ENCODE data around the gene SLC12A7. TPM values are rescaled to one million over a fixed set of nuclear protein-coding genes. Genes with fewer than 3 reads are reported as not detected.
A peak's percentile ranks its signal among the peaks of the same experiment; 100 is the strongest.

SLC12A7 gene
- total and polyA plus RNA-seq, 7 experiments from 2014 or later = 6.4 to 101 (median 61.9) TPM

DNA sequence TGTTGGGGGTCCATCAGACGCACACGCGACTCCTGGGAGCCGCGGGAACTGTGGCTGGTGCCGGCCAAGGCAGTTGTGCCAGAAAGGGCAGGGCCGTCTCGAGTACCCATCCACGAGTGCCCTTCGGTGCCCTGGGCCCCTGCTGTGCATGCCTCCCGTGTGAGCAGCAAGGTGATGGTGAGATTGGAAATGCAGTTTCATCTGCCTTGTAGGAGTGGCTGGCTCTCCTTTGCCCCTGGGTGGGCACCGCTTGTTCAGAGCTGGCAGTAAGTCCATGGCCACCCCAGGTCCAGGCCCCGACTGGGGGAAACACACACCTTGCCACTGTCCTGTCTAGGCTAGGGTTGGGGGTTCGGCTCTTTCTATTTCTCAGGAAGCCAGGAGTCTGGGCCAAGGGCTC, 97.5 kb downstream of the SLC12A7 start:
- no peak for ATAC-seq
- no peak for DNase-seq
- Mint-ChIP-seq H3K4me3 (peak overlapping the region in 1 of 10 donors; percentile 25), H3K4me1 (peaks cover 4 to 14% (median 7%) of the 10 kb centered on the region in 7 donors), H3K9me3 (no peaks in the 10 kb centered on the region), H3K27ac (no peak overlapping the region), H3K27me3 (peaks cover 20 to 25% (median 22%) of the 10 kb centered on the region in 5 donors), H3K36me3 (no peaks in the 10 kb centered on the region)
- Histone ChIP-seq H3K4me3 (ENCODE audit: low read length) (no peak overlapping the region), H3K27ac (ENCODE audit: low read depth, low read length) (no peak overlapping the region), H3K9me3 (ENCODE audit: control insufficient read depth in 2 of 3, low read length in 3 of 3) (no peaks in the 10 kb centered on the region), H3K27me3 (ENCODE audit: control insufficient read depth in 2 of 2, insufficient read depth in 2 of 2, low read length in 2 of 2) (peaks cover 0 to 7% of the 10 kb centered on the region in 2 donors), H3K36me3 (ENCODE audit: control insufficient read depth in 2 of 3, insufficient read depth in 3 of 3, low read length in 3 of 3) (no peaks in the 10 kb centered on the region), H3K4me1 (ENCODE audit: control insufficient read depth in 2 of 2, insufficient read depth in 2 of 2, low read length in 2 of 2) (peaks cover 0 to 6% of the 10 kb centered on the region in 2 donors)
- POLR2A ChIA-PET = no interaction called here
- intact Hi-C loops (cut with micrococcal nuclease) = no loop called here
- CTCF ChIA-PET = interaction anchor here (1.0 kb wide), 1 partner anchor 91 kb away, joined by 3 read pairs; no protein-coding TSS in a partner anchor

DNA sequence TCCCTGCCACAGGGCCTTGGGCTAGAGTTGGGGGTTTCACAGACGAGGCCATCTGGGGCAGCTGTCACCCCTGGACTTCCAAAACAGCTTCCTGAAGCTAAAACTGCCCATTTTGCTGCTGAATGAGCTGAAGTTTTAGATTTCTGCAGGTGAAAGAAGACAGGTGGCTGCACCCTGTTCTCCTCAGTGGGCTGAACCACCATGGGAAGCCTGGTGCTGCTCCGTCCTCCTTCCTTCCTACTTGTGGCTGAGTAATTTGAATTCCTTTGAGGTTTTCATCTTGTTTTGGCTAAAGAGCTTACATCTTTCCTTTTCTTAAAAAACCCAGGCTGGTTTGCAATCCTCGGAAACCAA, 97.9 kb downstream of the SLC12A7 start:
- intact Hi-C loops (cut with micrococcal nuclease) = no loop called here
- no peak overlapping the region for H3K4me3 ChIP-seq (ENCODE audit: low read length)
- Mint-ChIP-seq H3K4me3 (no peak overlapping the region), H3K36me3 (no peaks in the 10 kb centered on the region), H3K4me1 (peaks cover 4 to 14% (median 7%) of the 10 kb centered on the region in 7 donors), H3K9me3 (no peaks in the 10 kb centered on the region), H3K27me3 (peaks cover 20 to 25% (median 22%) of the 10 kb centered on the region in 5 donors), H3K27ac (no peak overlapping the region)
- H3K27ac ChIP-seq (ENCODE audit: low read depth, low read length) = no peak overlapping the region
- no peaks in the 10 kb centered on the region for H3K9me3 ChIP-seq (ENCODE audit: control insufficient read depth in 2 of 3, low read length in 3 of 3)
- ChIA-PET POLR2A (no interaction called here), CTCF (interaction anchor here (1.0 kb wide), 1 partner anchor 90 kb away, joined by 3 read pairs; no protein-coding TSS in a partner anchor)
- peaks cover 0 to 6% of the 10 kb centered on the region in 2 donors for H3K4me1 ChIP-seq (ENCODE audit: control insufficient read depth in 2 of 2, insufficient read depth in 2 of 2, low read length in 2 of 2)
- ATAC-seq (no peak), DNase-seq (no peak)
- H3K36me3 ChIP-seq (ENCODE audit: control insufficient read depth in 2 of 3, insufficient read depth in 3 of 3, low read length in 3 of 3) = no peaks in the 10 kb centered on the region
- H3K27me3 ChIP-seq (ENCODE audit: control insufficient read depth in 2 of 2, insufficient read depth in 2 of 2, low read length in 2 of 2) = peaks cover 0 to 7% of the 10 kb centered on the region in 2 donors

DNA sequence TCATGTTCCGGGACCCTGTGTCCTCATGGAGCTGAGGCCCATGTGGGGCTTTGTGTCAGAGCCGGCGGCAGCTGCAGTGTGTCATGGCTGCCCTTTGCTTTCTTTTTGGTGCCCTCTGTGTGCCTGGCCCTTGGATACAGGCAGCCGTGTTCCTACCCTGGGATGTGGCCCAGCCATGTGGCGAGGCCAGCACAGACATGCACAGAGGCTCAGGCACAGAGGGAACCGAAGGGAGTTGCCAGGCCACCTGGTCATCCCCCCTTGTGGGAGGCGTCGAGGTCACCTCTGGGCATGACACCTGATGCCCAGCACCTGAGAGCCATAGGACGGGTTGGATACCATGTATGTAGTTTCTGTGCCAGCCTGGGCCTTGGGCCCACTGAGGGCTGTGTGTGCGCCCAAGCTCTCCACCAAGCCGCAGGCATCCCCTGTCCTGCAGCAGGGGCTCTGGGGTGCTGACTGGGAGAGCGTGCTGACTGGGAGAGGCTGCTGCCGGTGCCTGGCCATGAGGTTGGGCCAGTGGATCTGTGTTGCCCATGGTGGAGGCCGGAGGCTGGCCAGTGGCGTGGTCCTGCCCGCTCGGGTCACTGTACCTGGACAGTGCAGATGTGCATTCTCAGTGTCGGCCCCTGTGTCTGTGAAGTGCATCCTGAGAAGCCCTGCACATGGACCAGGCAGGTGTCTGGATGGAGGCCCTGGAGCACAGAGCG, 98.5 kb downstream of the SLC12A7 start:
- no peak for ATAC-seq
- Histone ChIP-seq H3K4me1 (ENCODE audit: control insufficient read depth in 2 of 2, insufficient read depth in 2 of 2, low read length in 2 of 2) (peaks cover 0 to 7% of the 10 kb centered on the region in 2 donors), H3K36me3 (ENCODE audit: control insufficient read depth in 2 of 3, insufficient read depth in 3 of 3, low read length in 3 of 3) (no peaks in the 10 kb centered on the region), H3K9me3 (ENCODE audit: control insufficient read depth in 2 of 3, low read length in 3 of 3) (no peaks in the 10 kb centered on the region), H3K4me3 (ENCODE audit: low read length) (no peak overlapping the region), H3K27ac (ENCODE audit: low read depth, low read length) (no peak overlapping the region), H3K27me3 (ENCODE audit: control insufficient read depth in 2 of 2, insufficient read depth in 2 of 2, low read length in 2 of 2) (peaks cover 0 to 7% of the 10 kb centered on the region in 2 donors)
- H3K27ac Mint-ChIP-seq = no peak overlapping the region
- H3K36me3 Mint-ChIP-seq = no peaks in the 10 kb centered on the region
- H3K4me1 Mint-ChIP-seq = peaks cover 4 to 14% (median 7%) of the 10 kb centered on the region in 7 donors
- no peak overlapping the region for H3K4me3 Mint-ChIP-seq
- ChIA-PET POLR2A (no interaction called here), CTCF (interaction anchor here (1.0 kb wide), 1 partner anchor 90 kb away, joined by 3 read pairs; no protein-coding TSS in a partner anchor)
- H3K27me3 Mint-ChIP-seq = peaks cover 20 to 25% (median 22%) of the 10 kb centered on the region in 5 donors
- intact Hi-C loops (cut with micrococcal nuclease) = no loop called here
- no peaks in the 10 kb centered on the region for H3K9me3 Mint-ChIP-seq
- no peak for DNase-seq

DNA sequence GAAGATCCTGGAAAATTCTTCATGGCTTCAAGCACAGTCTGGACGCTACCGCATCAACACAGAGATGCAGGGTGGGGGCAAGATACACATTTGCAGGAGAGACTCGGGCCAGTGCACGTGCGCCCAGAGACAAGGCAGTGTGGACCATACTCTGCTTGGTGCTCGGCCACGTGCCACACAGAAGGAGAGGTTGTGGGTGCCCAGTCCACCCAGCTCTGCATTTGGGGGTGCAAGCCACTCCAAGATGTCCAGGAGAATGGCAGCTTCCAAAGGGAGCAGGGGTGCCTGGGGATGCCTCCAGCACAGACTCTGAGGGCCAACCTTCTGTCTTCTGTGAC, 99.0 kb downstream of the SLC12A7 start:
- Mint-ChIP-seq H3K4me3 (no peak overlapping the region), H3K36me3 (no peaks in the 10 kb centered on the region), H3K4me1 (peaks cover 4 to 16% (median 10%) of the 10 kb centered on the region in 7 donors), H3K27ac (no peak overlapping the region), H3K9me3 (no peaks in the 10 kb centered on the region), H3K27me3 (peaks cover 23 to 27% (median 24%) of the 10 kb centered on the region in 5 donors)
- DNase-seq = no peak
- no peak overlapping the region for H3K27ac ChIP-seq (ENCODE audit: low read depth, low read length)
- ChIA-PET POLR2A (no interaction called here), CTCF (no interaction called here)
- no peaks in the 10 kb centered on the region for H3K36me3 ChIP-seq (ENCODE audit: control insufficient read depth in 2 of 3, insufficient read depth in 3 of 3, low read length in 3 of 3)
- no peak for ATAC-seq
- intact Hi-C loops (cut with micrococcal nuclease) = no loop called here
- no peaks in the 10 kb centered on the region for H3K9me3 ChIP-seq (ENCODE audit: control insufficient read depth in 2 of 3, low read length in 3 of 3)
- H3K4me1 ChIP-seq (ENCODE audit: control insufficient read depth in 2 of 2, insufficient read depth in 2 of 2, low read length in 2 of 2) = peaks cover 0 to 10% of the 10 kb centered on the region in 2 donors
- peaks cover 0 to 7% of the 10 kb centered on the region in 2 donors for H3K27me3 ChIP-seq (ENCODE audit: control insufficient read depth in 2 of 2, insufficient read depth in 2 of 2, low read length in 2 of 2)
- H3K4me3 ChIP-seq (ENCODE audit: low read length) = no peak overlapping the region

DNA sequence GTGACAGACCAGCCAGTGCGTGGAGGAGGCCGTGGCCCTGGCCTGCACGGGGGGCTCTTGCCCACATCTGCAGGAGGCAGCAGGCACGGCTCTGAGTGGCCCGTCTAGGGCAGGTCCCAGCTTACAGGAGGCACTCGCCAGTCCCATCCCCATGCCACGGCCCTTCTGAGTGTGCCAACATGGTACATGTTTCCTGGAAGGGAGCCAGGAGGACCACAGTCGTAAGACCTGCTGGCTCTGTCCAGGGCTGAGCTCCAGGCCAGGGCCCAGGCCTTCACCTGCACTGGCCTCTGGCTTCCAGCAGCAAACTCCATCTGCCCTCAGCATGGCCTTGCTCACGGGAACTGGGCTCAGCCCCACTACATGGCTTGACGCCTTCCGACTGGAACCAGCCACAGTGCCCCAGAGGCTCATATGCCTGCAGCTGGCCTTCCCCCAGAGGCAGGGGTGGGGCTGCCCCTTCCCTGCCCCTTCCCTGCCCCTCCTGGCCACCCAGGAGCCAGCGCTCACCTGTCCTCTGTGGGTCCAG, 99.5 kb downstream of the SLC12A7 start:
- Mint-ChIP-seq H3K9me3 (no peaks in the 10 kb centered on the region), H3K4me1 (peaks cover 4 to 20% (median 11%) of the 10 kb centered on the region in 7 donors), H3K27me3 (peaks cover 28 to 32% (median 29%) of the 10 kb centered on the region in 5 donors), H3K4me3 (no peak overlapping the region), H3K27ac (no peak overlapping the region), H3K36me3 (no peaks in the 10 kb centered on the region)
- Histone ChIP-seq H3K27me3 (ENCODE audit: control insufficient read depth in 2 of 2, insufficient read depth in 2 of 2, low read length in 2 of 2) (peaks cover 0 to 7% of the 10 kb centered on the region in 2 donors), H3K4me3 (ENCODE audit: low read length) (no peak overlapping the region), H3K9me3 (ENCODE audit: control insufficient read depth in 2 of 3, low read length in 3 of 3) (no peaks in the 10 kb centered on the region), H3K36me3 (ENCODE audit: control insufficient read depth in 2 of 3, insufficient read depth in 3 of 3, low read length in 3 of 3) (no peaks in the 10 kb centered on the region), H3K27ac (ENCODE audit: low read depth, low read length) (no peak overlapping the region), H3K4me1 (ENCODE audit: control insufficient read depth in 2 of 2, insufficient read depth in 2 of 2, low read length in 2 of 2) (peaks cover 0 to 10% of the 10 kb centered on the region in 2 donors)
- POLR2A ChIA-PET = no interaction called here
- CTCF ChIA-PET = no interaction called here
- DNase-seq (no peak), ATAC-seq (no peak)
- intact Hi-C loops (cut with micrococcal nuclease) = no loop called here

DNA sequence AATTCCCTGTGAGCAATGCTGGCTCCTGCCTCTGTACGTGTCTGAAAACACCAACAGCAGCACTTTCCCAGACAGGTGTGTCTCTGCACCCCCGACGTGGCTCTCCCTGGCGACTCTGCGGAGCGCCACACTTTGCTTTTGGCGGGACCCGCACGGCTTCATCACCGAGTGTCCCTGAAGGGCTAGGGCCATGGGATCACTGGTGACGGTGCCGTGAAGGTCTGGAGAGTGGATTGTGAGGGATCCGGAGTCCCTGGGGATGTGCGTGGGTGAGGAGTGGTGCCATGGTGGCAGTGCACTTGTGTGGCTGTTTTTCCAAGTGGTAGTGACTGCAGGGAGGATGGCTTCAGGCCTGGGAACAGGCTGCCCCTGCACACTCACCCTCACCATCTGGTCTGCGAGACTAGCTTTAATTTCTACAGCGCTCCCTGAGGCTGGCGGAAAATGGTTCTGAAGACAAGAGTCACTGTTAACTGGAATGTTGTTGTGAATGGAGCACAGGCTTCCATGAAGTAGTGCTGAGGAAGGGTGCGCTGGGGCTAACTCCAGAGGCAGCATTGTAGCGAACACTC, 100.0 kb downstream of the SLC12A7 start:
- peak overlapping the region in 1 of 10 donors; percentile 12 for H3K4me3 Mint-ChIP-seq
- H3K4me3 ChIP-seq (ENCODE audit: low read length) = no peak overlapping the region

More for the DNA sequence above, 100.0 kb downstream of the SLC12A7 start:
- no peaks in the 10 kb centered on the region for H3K36me3 Mint-ChIP-seq
- no peaks in the 10 kb centered on the region for H3K9me3 ChIP-seq (ENCODE audit: control insufficient read depth in 2 of 3, low read length in 3 of 3)
- intact Hi-C loops (cut with micrococcal nuclease) = loop anchor here (1.0 kb wide), 1 partner anchor 89 kb away; no protein-coding TSS in a partner anchor
- no peak overlapping the region for H3K27ac ChIP-seq (ENCODE audit: low read depth, low read length)
- H3K27ac Mint-ChIP-seq = no peak overlapping the region
- peaks cover 4 to 20% (median 11%) of the 10 kb centered on the region in 7 donors for H3K4me1 Mint-ChIP-seq
- ChIA-PET CTCF (no interaction called here), POLR2A (no interaction called here)
- no peak for ATAC-seq
- H3K36me3 ChIP-seq (ENCODE audit: control insufficient read depth in 2 of 3, insufficient read depth in 3 of 3, low read length in 3 of 3) = no peaks in the 10 kb centered on the region
- peaks cover 30 to 35% (median 34%) of the 10 kb centered on the region in 5 donors for H3K27me3 Mint-ChIP-seq
- H3K27me3 ChIP-seq (ENCODE audit: control insufficient read depth in 2 of 2, insufficient read depth in 2 of 2, low read length in 2 of 2) = peaks cover 0 to 7% of the 10 kb centered on the region in 2 donors
- peaks cover 0 to 10% of the 10 kb centered on the region in 2 donors for H3K4me1 ChIP-seq (ENCODE audit: control insufficient read depth in 2 of 2, insufficient read depth in 2 of 2, low read length in 2 of 2)
- no peaks in the 10 kb centered on the region for H3K9me3 Mint-ChIP-seq
- no peak for DNase-seq
